SU-DHL-6 (cell line): ENCODE measurements around the gene MAGI3.

Source experiments
- H2AFZ ChIP-seq: fragments of 200-600 bp; sonication (generic); 2 replicates; pipeline ENCODE4 v1.6.1; 2014; ENCODE audit warnings: low read depth, mild to moderate bottlenecking, moderate library complexity, mixed read lengths, antibody characterized with exemption, low read length; ENCODE audit not compliant: severe bottlenecking
- H3F3A ChIP-seq: fragments of 200-600 bp; shearing (Covaris generic); 2 replicates; pipeline ENCODE4 v1.6.0; 2016; ENCODE audit warnings: antibody characterized with exemption, mild to moderate bottlenecking; ENCODE audit not compliant: insufficient read depth
- H3K27ac ChIP-seq: fragments of 200-600 bp; sonication (generic); 2 replicates; pipeline ENCODE4 v1.5.1; 2016; ENCODE audit warnings: low read depth, mild to moderate bottlenecking, low read length, moderate library complexity, mixed read lengths
- H3K27me3 ChIP-seq: fragments of 200-600 bp; sonication (generic), shearing (Covaris generic); 2 replicates; pipeline ENCODE4 v1.6.0; 2014; ENCODE audit warnings: mild to moderate bottlenecking, low read length
- H3K36me3 ChIP-seq: fragments of 200-600 bp; sonication (generic); 2 replicates; pipeline ENCODE4 v1.6.1; 2014; ENCODE audit warnings: mild to moderate bottlenecking, low read length, mixed read lengths
- H3K4me2 ChIP-seq: fragments of 300-600, 200-600 bp; shearing (Covaris generic), sonication (generic); 2 replicates; pipeline ENCODE4 v1.6.0; 2014; ENCODE audit warnings: low read length, low read depth, mild to moderate bottlenecking; ENCODE audit not compliant: poor library complexity, severe bottlenecking
- H3K4me3 ChIP-seq: fragments of 200-600 bp; sonication (generic); 2 replicates; pipeline ENCODE4 v1.5.1; 2014; ENCODE audit warnings: antibody characterized with exemption, low read length, mild to moderate bottlenecking, mixed read lengths; ENCODE audit not compliant: insufficient read depth, poor library complexity, severe bottlenecking
- H3K79me2 ChIP-seq: fragments of 200-600 bp; sonication (generic); 2 replicates; pipeline ENCODE4 v1.6.1; 2014; ENCODE audit warnings: mild to moderate bottlenecking, low read length, moderate library complexity; ENCODE audit not compliant: insufficient read depth
- H3K9ac ChIP-seq: fragments of 200-600 bp; sonication (generic); 2 replicates; pipeline ENCODE4 v1.7.0; 2014; ENCODE audit warnings: mild to moderate bottlenecking, low read length
- H3K9me2 ChIP-seq: fragments of 200-600 bp; sonication (generic); replicated peaks from 2 replicates; pipeline ENCODE4 v1.6.1; 2014; ENCODE audit warnings: low read length; ENCODE audit not compliant: insufficient read depth
- H3K9me3 ChIP-seq: fragments of 200-600 bp; sonication (generic); 2 replicates; pipeline ENCODE4 v1.6.1; 2014; ENCODE audit warnings: low read length, mixed read lengths; ENCODE audit not compliant: insufficient read depth
- H4K20me1 ChIP-seq: fragments of 200-600 bp; sonication (generic); 2 replicates; pipeline ENCODE4 v1.6.1; 2014; ENCODE audit warnings: low read depth, mild to moderate bottlenecking, antibody characterized with exemption, low read length, moderate library complexity, mixed read lengths
- CTCF ChIP-seq: fragments of 200-600 bp; sonication (generic); IDR thresholded peaks from one replicate; pipeline ENCODE4 v1.5.1; 2017; ENCODE audit warnings: antibody characterized with exemption, mild to moderate bottlenecking, low read length, moderate library complexity; ENCODE audit not compliant: insufficient read depth, poor library complexity, severe bottlenecking
- EZH2phosphoT487 ChIP-seq: fragments of 200-600 bp; sonication (generic), shearing (Covaris generic); conservative IDR thresholded peaks from 2 replicates; pipeline ENCODE4 v1.6.1; 2018; ENCODE audit warnings: mild to moderate bottlenecking, antibody characterized with exemption, low read length, moderate library complexity, mixed read lengths

The MAGI3 gene

GRCh38 chr1:113662101-113662500 lies 271.8 kb downstream of the MAGI3 start:
- H3K79me2 ChIP-seq: no peaks in the 10 kb centered on the region
- H3K9ac ChIP-seq: no peak overlapping the region
- no peak overlapping the region for H2AFZ ChIP-seq
- H3K9me2 ChIP-seq: no peaks in the 10 kb centered on the region
- no peak for TF ChIP-seq CTCF
- TF ChIP-seq EZH2phosphoT487: no peak
- no peaks in the 10 kb centered on the region for H3F3A ChIP-seq
- no peak overlapping the region for H3K4me2 ChIP-seq
- H3K4me3 ChIP-seq: no peak overlapping the region
- no peak overlapping the region for H3K27ac ChIP-seq
- no peaks in the 10 kb centered on the region for H3K36me3 ChIP-seq
- no peaks in the 10 kb centered on the region for H4K20me1 ChIP-seq
- no peaks in the 10 kb centered on the region for H3K27me3 ChIP-seq
- no peaks in the 10 kb centered on the region for H3K9me3 ChIP-seq

GRCh38 chr1:113663165-113663951 lies 273.0 kb downstream of the MAGI3 start:
- Histone ChIP-seq H3K79me2 (no peaks in the 10 kb centered on the region), H3K27me3 (no peaks in the 10 kb centered on the region), H4K20me1 (no peaks in the 10 kb centered on the region), H3F3A (no peaks in the 10 kb centered on the region), H3K9me3 (no peaks in the 10 kb centered on the region), H2AFZ (no peak overlapping the region), H3K27ac (no peak overlapping the region), H3K36me3 (no peaks in the 10 kb centered on the region), H3K9ac (no peak overlapping the region), H3K4me2 (no peak overlapping the region), H3K9me2 (no peaks in the 10 kb centered on the region), H3K4me3 (no peak overlapping the region)
- TF ChIP-seq CTCF (no peak), EZH2phosphoT487 (no peak)

GRCh38 chr1:113665071-113665470 lies 274.8 kb downstream of the MAGI3 start:
- no peak overlapping the region for H3K9ac ChIP-seq
- no peaks in the 10 kb centered on the region for H3F3A ChIP-seq
- no peak overlapping the region for H3K4me2 ChIP-seq
- TF ChIP-seq EZH2phosphoT487: no peak
- H3K27me3 ChIP-seq: no peaks in the 10 kb centered on the region
- H4K20me1 ChIP-seq: no peaks in the 10 kb centered on the region
- no peaks in the 10 kb centered on the region for H3K9me3 ChIP-seq
- no peaks in the 10 kb centered on the region for H3K9me2 ChIP-seq
- no peaks in the 10 kb centered on the region for H3K79me2 ChIP-seq
- H3K36me3 ChIP-seq: no peaks in the 10 kb centered on the region
- no peak overlapping the region for H2AFZ ChIP-seq
- H3K4me3 ChIP-seq: no peak overlapping the region
- H3K27ac ChIP-seq: no peak overlapping the region

GRCh38 chr1:113666126-113666525 lies 275.8 kb downstream of the MAGI3 start:
- Histone ChIP-seq H3F3A (no peaks in the 10 kb centered on the region), H3K4me2 (no peak overlapping the region), H3K27ac (no peak overlapping the region), H3K9me2 (no peaks in the 10 kb centered on the region), H3K27me3 (no peaks in the 10 kb centered on the region), H3K9ac (no peak overlapping the region), H3K79me2 (no peaks in the 10 kb centered on the region), H3K4me3 (no peak overlapping the region), H4K20me1 (no peaks in the 10 kb centered on the region), H2AFZ (no peak overlapping the region), H3K9me3 (no peaks in the 10 kb centered on the region), H3K36me3 (no peaks in the 10 kb centered on the region)
- TF ChIP-seq EZH2phosphoT487: no peak
- TF ChIP-seq CTCF: no peak
